MM.1S (cell line): ENCODE results near the gene ABCB4.

Source experiments
- CTCF ChIP-seq: fragments of 300-600 bp; sonication (generic); IDR thresholded peaks from 2 replicates; pipeline ENCODE4 v1.5.1; 2016; ENCODE audit warnings: antibody characterized with exemption, low read length, mixed read lengths
- EZH2 ChIP-seq: fragments of 300-600 bp; sonication (generic); optimal IDR thresholded peaks from 2 replicates; pipeline ENCODE3; 2017; ENCODE audit warnings: low read depth, mild to moderate bottlenecking, antibody characterized with exemption, low read length, mixed read lengths

GRCh38 chr7:87370660-87371180 is 104.8 kb downstream of the ABCB4 start:
- no peak for TF ChIP-seq CTCF
- no peak for TF ChIP-seq EZH2
